ENCODE data around the gene P2RY2. TPM values are rescaled to one million over a fixed set of nuclear protein-coding genes. Genes with fewer than 3 reads are reported as not detected.

Gene P2RY2
- polyA plus RNA-seq, 1 of the 3 experiments (the other 2 are of a cell fraction): 0.12 TPM

DNA sequence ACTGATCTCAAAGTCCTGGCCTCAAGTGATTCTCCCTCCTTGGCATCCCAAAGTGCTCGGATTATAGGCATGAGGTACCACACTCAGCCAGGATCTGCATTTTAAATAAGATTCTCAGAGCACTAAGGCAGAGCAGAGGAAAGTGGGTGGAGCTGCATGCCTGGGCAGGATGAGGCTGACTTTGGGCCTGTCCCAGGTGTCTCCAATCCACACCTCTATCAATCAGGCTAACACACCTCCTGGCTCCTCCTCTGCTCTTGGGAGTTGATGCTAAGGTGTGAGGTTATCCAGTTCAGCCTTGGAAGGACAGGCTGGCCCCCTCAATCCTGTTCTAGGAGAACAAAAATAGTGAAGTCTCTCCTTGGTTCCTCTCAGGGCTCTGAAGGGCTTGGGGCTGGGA is 30.2 kb upstream of the P2RY2 start (continued):
- TF ChIP-seq SIN3A (IDR thresholded peaks at IDR 0.05; ENCODE audit: borderline replicate concordance, low read depth, low read length) (no peak), EP300 (IDR thresholded peaks at IDR 0.05; ENCODE audit: borderline replicate concordance in 1 of 2, low read depth in 1 of 2, low read length in 1 of 2) (no peak), EZH2phosphoT487 (IDR thresholded peaks at IDR 0.05; ENCODE audit: borderline replicate concordance, low read depth) (no peak), CHD2 (IDR thresholded peaks at IDR 0.05; ENCODE audit: low read length, partially characterized antibody) (no peak), POLR2AphosphoS5 (IDR thresholded peaks at IDR 0.05; ENCODE audit: low read depth, low read length) (no peak), RAD21 (IDR thresholded peaks at IDR 0.05; ENCODE audit: low read length) (no peak)

DNA sequence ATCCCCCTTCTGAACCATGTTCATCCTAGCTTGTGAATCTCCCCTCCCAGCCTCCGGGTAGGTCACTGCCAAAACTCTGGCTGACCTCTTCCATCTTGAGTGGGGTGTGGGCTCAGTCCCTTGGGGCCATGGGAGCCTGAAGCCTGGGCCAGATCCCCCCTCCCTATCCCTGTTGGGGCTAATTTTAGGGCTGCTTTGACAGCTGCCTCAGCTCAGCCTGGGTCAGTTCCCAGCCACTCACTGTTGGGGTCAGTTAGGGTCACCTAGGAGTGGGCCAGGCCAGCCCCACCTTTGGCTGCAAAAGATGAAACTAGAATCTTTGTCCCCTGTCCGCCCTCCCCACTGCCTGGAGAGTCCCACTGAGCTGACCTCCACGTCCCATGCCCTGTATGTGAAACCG is 29.8 kb upstream of the P2RY2 start:
- ChIA-PET CTCF (interaction anchor here (0.6 to 7.9 kb wide), 8 partner anchors 10 to 358 kb away, joined by 3 to 109 read pairs (median 6); no protein-coding TSS in a partner anchor), POLR2A (no interaction called here)
- TF ChIP-seq SIN3A (IDR thresholded peaks at IDR 0.05; ENCODE audit: borderline replicate concordance, low read depth, low read length): no peak
- TF ChIP-seq TEAD4 (IDR thresholded peaks at IDR 0.05; ENCODE audit: borderline replicate concordance, insufficient read depth): no peak
- no peak for TF ChIP-seq NFIC (IDR thresholded peaks at IDR 0.05; ENCODE audit: borderline replicate concordance)
- TF ChIP-seq, protein P1, sequence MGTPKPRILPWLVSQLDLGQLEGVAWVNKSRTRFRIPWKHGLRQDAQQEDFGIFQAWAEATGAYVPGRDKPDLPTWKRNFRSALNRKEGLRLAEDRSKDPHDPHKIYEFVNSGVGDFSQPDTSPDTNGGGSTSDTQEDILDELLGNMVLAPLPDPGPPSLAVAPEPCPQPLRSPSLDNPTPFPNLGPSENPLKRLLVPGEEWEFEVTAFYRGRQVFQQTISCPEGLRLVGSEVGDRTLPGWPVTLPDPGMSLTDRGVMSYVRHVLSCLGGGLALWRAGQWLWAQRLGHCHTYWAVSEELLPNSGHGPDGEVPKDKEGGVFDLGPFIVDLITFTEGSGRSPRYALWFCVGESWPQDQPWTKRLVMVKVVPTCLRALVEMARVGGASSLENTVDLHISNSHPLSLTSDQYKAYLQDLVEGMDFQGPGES (IDR thresholded peaks at IDR 0.05; ENCODE audit: low read depth, low read length): no peak
- TF ChIP-seq ELF1 (IDR thresholded peaks at IDR 0.05): no peak
- no peak for TF ChIP-seq NRF1 (IDR thresholded peaks at IDR 0.05; ENCODE audit: low read depth, low read length)
- no peak for TF ChIP-seq JUND (IDR thresholded peaks at IDR 0.05)
- Histone ChIP-seq H3K4me3 (ENCODE audit: low read depth in 2 of 2, low read length in 1 of 2) (no peak overlapping the region), H3K36me3 (replicated peaks in 1 of 2; ENCODE audit: control insufficient read depth in 1 of 2, insufficient read depth in 2 of 2, low read length in 1 of 2) (no peaks in the 10 kb centered on the region), H3K27ac (ENCODE audit: low read depth in 2 of 2, low read length in 1 of 2) (no peak overlapping the region), H3K9me3 (no peaks in the 10 kb centered on the region), H4K20me1 (ENCODE audit: insufficient read depth) (no peaks in the 10 kb centered on the region), H3K9ac (no peak overlapping the region), H3F3A (replicated peaks; ENCODE audit: insufficient read depth) (peaks cover 11% of the 10 kb centered on the region), H3K4me1 (ENCODE audit: control insufficient read depth in 1 of 2, insufficient read depth in 2 of 2, low read depth in 1 of 2, low read length in 1 of 2) (peaks cover 0 to 12% of the 10 kb centered on the region in 2 experiments; a peak in 3 of 4 replicates), H2AFZ (ENCODE audit: low read depth) (no peak overlapping the region), H3K79me2 (ENCODE audit: insufficient read depth) (no peaks in the 10 kb centered on the region), H3K4me2 (no peak overlapping the region), H3K9me2 (no peaks in the 10 kb centered on the region), H3K27me3 (ENCODE audit: insufficient read depth) (no peaks in the 10 kb centered on the region)
- no peak for DNase-seq
- 60% methylated on average over 1 of the region's 4 CpGs for WGBS (ENCODE audit: low lambda C conversion rate)

DNA sequence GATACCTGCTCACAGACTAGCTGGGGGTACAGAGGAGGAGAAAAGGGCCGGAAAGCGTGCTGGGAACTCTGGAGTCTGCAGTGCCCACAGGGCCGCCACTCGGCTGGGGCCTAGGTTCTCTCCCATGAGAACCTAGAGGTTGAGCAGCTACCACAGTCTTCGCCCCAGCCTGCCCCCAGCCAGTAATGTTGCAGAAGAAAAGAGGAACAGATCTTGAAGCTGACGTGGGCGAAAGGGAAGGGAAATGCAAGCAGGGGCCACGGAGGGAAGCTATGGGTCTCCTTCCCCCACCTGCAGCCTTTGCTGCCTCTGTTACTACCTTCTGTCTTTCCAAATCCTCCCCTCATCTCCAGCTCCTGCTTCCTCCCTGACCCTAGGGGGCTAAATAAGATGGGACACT is 28.8 kb upstream of the P2RY2 start:
- Histone ChIP-seq H3K27me3 (ENCODE audit: insufficient read depth) (no peaks in the 10 kb centered on the region), H3K4me2 (no peak overlapping the region), H3K36me3 (replicated peaks in 1 of 2; ENCODE audit: control insufficient read depth in 1 of 2, insufficient read depth in 2 of 2, low read length in 1 of 2) (no peaks in the 10 kb centered on the region), H3K9ac (no peak overlapping the region), H2AFZ (ENCODE audit: low read depth) (no peak overlapping the region), H3K4me1 (ENCODE audit: control insufficient read depth in 1 of 2, insufficient read depth in 2 of 2, low read depth in 1 of 2, low read length in 1 of 2) (peaks cover 0 to 12% of the 10 kb centered on the region in 2 experiments; a peak in 3 of 4 replicates), H3K27ac (ENCODE audit: low read depth in 2 of 2, low read length in 1 of 2) (no peak overlapping the region), H3F3A (replicated peaks; ENCODE audit: insufficient read depth) (peaks cover 11% of the 10 kb centered on the region), H3K79me2 (ENCODE audit: insufficient read depth) (no peaks in the 10 kb centered on the region), H3K4me3 (ENCODE audit: low read depth in 2 of 2, low read length in 1 of 2) (no peak overlapping the region), H3K9me3 (no peaks in the 10 kb centered on the region), H3K9me2 (no peaks in the 10 kb centered on the region), H4K20me1 (ENCODE audit: insufficient read depth) (no peaks in the 10 kb centered on the region)
- ChIA-PET POLR2A (no interaction called here), CTCF (interaction anchor here (0.7 to 7.9 kb wide), 7 partner anchors 11 to 359 kb away, joined by 3 to 109 read pairs (median 9); no protein-coding TSS in a partner anchor)
- 71% methylated on average over 7 of the region's 8 CpGs for WGBS (ENCODE audit: low lambda C conversion rate)
- DNase-seq: no peak
- TF ChIP-seq SMC3 (IDR thresholded peaks at IDR 0.05; ENCODE audit: low read depth, low read length) (no peak), JUND (IDR thresholded peaks at IDR 0.05) (no peak), SIN3A (IDR thresholded peaks at IDR 0.05; ENCODE audit: borderline replicate concordance, low read depth, low read length) (no peak), EP300 (IDR thresholded peaks at IDR 0.05; ENCODE audit: borderline replicate concordance in 1 of 2, low read depth in 1 of 2, low read length in 1 of 2) (no peak), TCF12 (IDR thresholded peaks at IDR 0.05) (no peak), MXI1 (IDR thresholded peaks at IDR 0.05; ENCODE audit: low read depth, low read length) (no peak), RAD21 (IDR thresholded peaks at IDR 0.05; ENCODE audit: low read length) (no peak), ELF1 (IDR thresholded peaks at IDR 0.05) (no peak)
- TF ChIP-seq, protein P2, sequence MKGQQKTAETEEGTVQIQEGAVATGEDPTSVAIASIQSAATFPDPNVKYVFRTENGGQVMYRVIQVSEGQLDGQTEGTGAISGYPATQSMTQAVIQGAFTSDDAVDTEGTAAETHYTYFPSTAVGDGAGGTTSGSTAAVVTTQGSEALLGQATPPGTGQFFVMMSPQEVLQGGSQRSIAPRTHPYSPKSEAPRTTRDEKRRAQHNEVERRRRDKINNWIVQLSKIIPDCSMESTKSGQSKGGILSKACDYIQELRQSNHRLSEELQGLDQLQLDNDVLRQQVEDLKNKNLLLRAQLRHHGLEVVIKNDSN (IDR thresholded peaks at IDR 0.05; ENCODE audit: borderline replicate concordance, low read depth): no peak
- TF ChIP-seq, protein P3, sequence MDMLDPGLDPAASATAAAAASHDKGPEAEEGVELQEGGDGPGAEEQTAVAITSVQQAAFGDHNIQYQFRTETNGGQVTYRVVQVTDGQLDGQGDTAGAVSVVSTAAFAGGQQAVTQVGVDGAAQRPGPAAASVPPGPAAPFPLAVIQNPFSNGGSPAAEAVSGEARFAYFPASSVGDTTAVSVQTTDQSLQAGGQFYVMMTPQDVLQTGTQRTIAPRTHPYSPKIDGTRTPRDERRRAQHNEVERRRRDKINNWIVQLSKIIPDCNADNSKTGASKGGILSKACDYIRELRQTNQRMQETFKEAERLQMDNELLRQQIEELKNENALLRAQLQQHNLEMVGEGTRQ (IDR thresholded peaks at IDR 0.05; ENCODE audit: borderline replicate concordance, low read depth, low read length): no peak
- TF ChIP-seq, protein P1 (IDR thresholded peaks at IDR 0.05; ENCODE audit: low read depth, low read length): no peak
- TF ChIP-seq, protein P4, sequence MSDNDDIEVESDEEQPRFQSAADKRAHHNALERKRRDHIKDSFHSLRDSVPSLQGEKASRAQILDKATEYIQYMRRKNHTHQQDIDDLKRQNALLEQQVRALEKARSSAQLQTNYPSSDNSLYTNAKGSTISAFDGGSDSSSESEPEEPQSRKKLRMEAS (IDR thresholded peaks at IDR 0.05; ENCODE audit: low read depth): no peak
